K562 (cell line): ENCODE results near the gene FEN1. TPM values are rescaled to one million over a fixed set of nuclear protein-coding genes. Genes with fewer than 3 reads are reported as not detected.

Experiments
- ARID3B ChIP-seq: fragments of 250-450 bp; sonication (Bioruptor Pico); IDR thresholded peaks from 2 replicates; pipeline ENCODE4 v1.4.0; 2020; ENCODE audit warnings: borderline replicate concordance
- CBFB ChIP-seq: sonication (generic); formaldehyde crosslinking; IDR thresholded peaks from 2 replicates; pipeline ENCODE4 v1.4.0; 2020; ENCODE audit warnings: mild to moderate bottlenecking, missing genetic modification reagents
- CCAR2 ChIP-seq: fragments of 200-400 bp; formaldehyde crosslinking; IDR thresholded peaks from 2 replicates; pipeline ENCODE4 v1.6.1; 2017; ENCODE audit warnings: mild to moderate bottlenecking, low read depth, low read length
- GATAD2A ChIP-seq: fragments of 450-650 bp; IDR thresholded peaks from 2 replicates; pipeline ENCODE4 v1.6.1; 2017
- HEY1 ChIP-seq: fragments of 250-450 bp; sonication (Bioruptor Pico); IDR thresholded peaks from 2 replicates; pipeline ENCODE4 v1.5.0; 2020; ENCODE audit warnings: mild to moderate bottlenecking, moderate library complexity, borderline replicate concordance
- HIVEP1 ChIP-seq: fragments of 250-450 bp; sonication (Bioruptor Pico); IDR thresholded peaks from 2 replicates; pipeline ENCODE4 v1.4.0; 2020; ENCODE audit warnings: mild to moderate bottlenecking
- HNRNPLL ChIP-seq: fragments of 200-400 bp; formaldehyde crosslinking; IDR thresholded peaks from 2 replicates; pipeline ENCODE4 v1.6.1; 2017; ENCODE audit warnings: low read length, low read depth, mild to moderate bottlenecking; ENCODE audit not compliant: poor library complexity, severe bottlenecking
- JUNB ChIP-seq: fragments of 450-650 bp; formaldehyde crosslinking; conservative IDR thresholded peaks from 2 replicates; pipeline ENCODE4 v1.4.0; 2020; ENCODE audit warnings: mild to moderate bottlenecking
- KHSRP ChIP-seq: fragments of 450-650 bp; IDR thresholded peaks from 2 replicates; pipeline ENCODE4 v1.6.1; 2017
- MBD1 ChIP-seq: fragments of 250-450 bp; sonication (Bioruptor Pico); IDR thresholded peaks from 2 replicates; pipeline ENCODE4 v1.8.0; 2022; ENCODE audit warnings: inconsistent platforms
- MCM7 ChIP-seq, 2 experiments: fragments of 450-650 bp; IDR thresholded peaks; 2 replicates each; pipeline ENCODE4 v1.6.1; 2016 to 2018
- NFE2L1 ChIP-seq: fragments of 450-650 bp; IDR thresholded peaks from 2 replicates; pipeline ENCODE4 v1.6.1; 2016; ENCODE audit warnings: missing genetic modification characterization, low read depth, mild to moderate bottlenecking, missing compliant biosample characterization, moderate library complexity, borderline replicate concordance
- NFRKB ChIP-seq: fragments of 450-650 bp; IDR thresholded peaks from 2 replicates; pipeline ENCODE4 v1.6.1; 2016; ENCODE audit warnings: low read depth
- PTRF ChIP-seq: fragments of 450-650 bp; IDR thresholded peaks from 2 replicates; pipeline ENCODE4 v1.6.1; 2016; ENCODE audit warnings: mild to moderate bottlenecking, missing genetic modification characterization, missing compliant biosample characterization
- RBM17 ChIP-seq: fragments of 200-400 bp; formaldehyde crosslinking; IDR thresholded peaks from 2 replicates; pipeline ENCODE4 v1.6.1; 2017; ENCODE audit warnings: low read depth, mild to moderate bottlenecking, low read length, borderline replicate concordance
- RBM39 ChIP-seq: fragments of 200-400 bp; formaldehyde crosslinking; optimal IDR thresholded peaks from 2 replicates; pipeline ENCODE3; 2018; ENCODE audit warnings: low read depth, low read length
- SIRT6 ChIP-seq: IDR thresholded peaks from one replicate; pipeline ENCODE4 v1.6.1; 2012; ENCODE audit warnings: low read depth, mild to moderate bottlenecking, control low read depth, inconsistent platforms, low read length, moderate library complexity
- SMAD1 ChIP-seq: fragments of 150-350 bp; IDR thresholded peaks from 2 replicates; pipeline ENCODE4 v1.6.1; 2014; ENCODE audit warnings: low read length, low read depth; ENCODE audit not compliant: partially characterized antibody
- TCF3 ChIP-seq: sonication (generic); formaldehyde crosslinking; IDR thresholded peaks from 2 replicates; pipeline ENCODE4 v1.4.0; 2020; ENCODE audit warnings: mild to moderate bottlenecking, missing genetic modification reagents
- TRIM24 ChIP-seq, 2 experiments: fragments of 450-650 bp; IDR thresholded peaks; 2 replicates each; pipeline ENCODE4 v1.6.1; 2016
- U2AF2 ChIP-seq: fragments of 200-400 bp; formaldehyde crosslinking; optimal IDR thresholded peaks from 2 replicates; pipeline ENCODE3; 2017; ENCODE audit warnings: low read depth, mild to moderate bottlenecking, low read length
- ZC3H11A ChIP-seq: IDR thresholded peaks from 2 replicates; pipeline ENCODE4 v1.6.1; 2012; ENCODE audit warnings: low read depth, low read length, improper control_type of control experiment
- ZFX ChIP-seq: sonication (generic); formaldehyde crosslinking; IDR thresholded peaks from 2 replicates; pipeline ENCODE4 v1.8.0; 2022; ENCODE audit warnings: mild to moderate bottlenecking, missing genetic modification reagents, moderate library complexity
- ZKSCAN8 ChIP-seq: fragments of 200-800 bp; sonication (Bioruptor generic); IDR thresholded peaks from 2 replicates; pipeline ENCODE4 v1.6.1; 2016; ENCODE audit warnings: missing genetic modification characterization, missing compliant biosample characterization
- ZNF668 ChIP-seq: fragments of 250-450 bp; sonication (Bioruptor Pico); IDR thresholded peaks from 2 replicates; pipeline ENCODE4 v1.8.0; 2022; ENCODE audit warnings: mild to moderate bottlenecking, inconsistent platforms
- polyA plus RNA-seq, 8 experiments: library from polyadenylated mRNA; depleted of rRNA in 4 of 8; stranded (reverse) in 5 of 8; unstranded in 3 of 8; fragments of >200 nt; fragmentation: Nextera tagmentation in 2 of 8; fragmentation: Illumina TruSeq in 1 of 8; extraction: Ambion mirVana in 2 of 8; extraction: Trizol in 1 of 8; gene quantifications; 2 replicates each; pipeline versions ENCODE4 v1.2.1 to v1.2.3, GENCODE V29; 2011 to 2014; ENCODE audit warnings: inconsistent platforms in 1 of 8, missing spikeins in 1 of 8
- total RNA-seq, 7 experiments: library from RNA; depleted of rRNA in 6 of 7; stranded (reverse); fragments of >200 nt in 6 of 7; fragmentation: Illumina TruSeq in 2 of 7; extraction: Trizol in 2 of 7; gene quantifications; 2 replicates each; pipeline versions ENCODE4 v1.2.1 to v1.2.3, GENCODE V29; 2011 to 2021; ENCODE audit warnings: low replicate concordance in 1 of 7
- TF ChIP-seq, protein P1 (sequence below): sonication (generic); formaldehyde crosslinking; IDR thresholded peaks from 2 replicates; pipeline ENCODE4 v1.8.0; 2022; ENCODE audit warnings: mild to moderate bottlenecking, missing genetic modification reagents

The FEN1 gene
- total and polyA plus RNA-seq, 9 of the 15 experiments (the other 6 are each of a cell fraction or from before 2014, with no cell fraction given): 58.1 to 156 (median 137) TPM

DNA sequence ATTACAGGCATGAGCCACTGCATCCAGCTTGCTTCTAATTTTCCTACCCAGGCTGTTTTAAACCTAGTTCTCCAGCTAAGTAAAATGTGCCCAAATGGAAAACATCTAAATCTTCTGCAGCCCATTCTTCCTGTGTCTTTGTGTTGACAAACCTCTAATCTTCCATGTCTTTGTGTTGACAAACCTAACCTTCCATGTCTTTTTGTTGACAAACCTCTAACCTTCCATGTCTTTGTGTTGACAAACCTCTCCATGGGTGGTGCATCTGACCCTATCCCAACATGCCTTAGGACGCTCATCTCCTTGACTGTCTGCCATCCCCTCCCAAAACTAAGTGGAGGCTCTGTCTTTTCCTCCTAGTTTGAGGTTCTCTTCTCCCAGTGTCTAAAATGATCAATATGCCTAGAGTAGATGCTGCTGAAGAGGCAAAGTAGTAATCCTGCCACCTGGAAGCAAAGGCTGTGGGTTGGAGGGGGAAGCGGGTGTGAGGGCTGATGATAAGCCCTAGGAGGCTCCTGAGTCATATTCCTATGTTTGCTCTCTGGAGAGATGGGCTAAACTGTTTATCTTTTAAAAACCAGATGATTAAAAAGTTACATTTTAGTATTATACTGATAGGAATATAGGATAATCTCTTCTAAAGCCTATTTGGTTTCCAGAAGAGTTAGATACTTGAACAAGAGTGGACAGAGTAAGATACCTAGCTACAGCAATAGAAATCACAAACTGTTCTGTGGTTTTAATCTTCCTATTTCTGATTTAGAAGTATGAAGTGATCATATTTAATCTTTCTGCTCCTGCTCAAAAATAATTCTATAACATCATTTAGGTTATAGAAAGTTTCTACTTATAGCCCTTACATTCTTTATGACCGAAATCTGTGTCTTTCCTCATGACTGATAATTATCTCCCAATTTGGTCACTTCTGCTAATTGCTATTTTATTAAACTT, 7.9 kb downstream of the FEN1 start (continued):
- no peak for TF ChIP-seq MBD1 (CRISPR knock-in tag)
- peak; percentile 73; the same call in 1 of the 2 replicates for TF ChIP-seq GATAD2A
- peak; percentile 97 for TF ChIP-seq TCF3 (CRISPR knock-in tag)
- TF ChIP-seq U2AF2: no peak
- no peak for TF ChIP-seq RBM39
- TF ChIP-seq MCM7 (IDR thresholded peaks at IDR 0.05): no peak
- TF ChIP-seq SIRT6: no peak
- TF ChIP-seq ZNF668 (CRISPR knock-in tag): no peak
- no peak for TF ChIP-seq ZKSCAN8 (CRISPR knock-in tag)
- no peak for TF ChIP-seq ZC3H11A
- TF ChIP-seq ARID3B (CRISPR knock-in tag): no peak
- no peak for TF ChIP-seq HNRNPLL
- TF ChIP-seq CBFB (CRISPR knock-in tag): no peak
- no peak for TF ChIP-seq RBM17
- no peak for TF ChIP-seq NFE2L1 (tag)
- TF ChIP-seq ZFX (CRISPR knock-in tag): no peak
- no peak for TF ChIP-seq HIVEP1 (CRISPR knock-in tag)
- no peak for TF ChIP-seq KHSRP
- TF ChIP-seq JUNB: no peak
- TF ChIP-seq NFRKB: no peak
- TF ChIP-seq CCAR2: no peak
- no peak for TF ChIP-seq PTRF (tag)
- TF ChIP-seq TRIM24 (IDR thresholded peaks at IDR 0.05): peak; percentile 72 to 88
- no peak for TF ChIP-seq SMAD1
- TF ChIP-seq, protein P1, sequence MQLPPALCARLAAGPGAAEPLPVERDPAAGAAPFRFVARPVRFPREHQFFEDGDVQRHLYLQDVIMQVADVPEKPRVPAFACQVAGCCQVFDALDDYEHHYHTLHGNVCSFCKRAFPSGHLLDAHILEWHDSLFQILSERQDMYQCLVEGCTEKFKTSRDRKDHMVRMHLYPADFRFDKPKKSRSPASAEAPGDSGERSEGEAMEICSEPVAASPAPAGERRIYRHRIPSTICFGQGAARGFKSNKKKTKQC: no peak
- TF ChIP-seq HEY1 (CRISPR knock-in tag): no peak
